Renal cortex interstitium (tissue), 11 donors: ENCODE results near the gene OTOG. TPM values are rescaled to one million over a fixed set of nuclear protein-coding genes. Genes with fewer than 3 reads are reported as not detected.

Experiments
- DNase-seq, 11 donors: peaks; one replicate each; pipeline ENCODE4 v3.0.0-alpha.2; 2013; ENCODE audit warnings: low read depth in 9 of 11, low spot score in 4 of 11; ENCODE audit errors: extremely low read depth in 1 of 11
- polyA plus RNA-seq, 3 donors: library from polyadenylated mRNA; unstranded; fragments of 120-200 nt; gene quantifications; one replicate each; pipeline ENCODE4 v1.2.1, GENCODE V29; 2013; ENCODE audit not compliant: insufficient read length in 3 of 3

The OTOG gene
- polyA plus RNA-seq, 3 donors = 0.27 to 0.42 (median 0.36) TPM

GRCh38 chr11:17695454-17696441 lies 148.7 kb downstream of the OTOG start:
- DNase-seq = no peak

GRCh38 chr11:17696741-17697140 lies 149.7 kb downstream of the OTOG start:
- DNase-seq = no peak

Other genes with a start within 250 kb of the OTOG start
- 1 to 10 TPM; 1.4 to 2.0 (median 1.9) TPM for gene NCR3LG1, start 195.5 kb upstream of the OTOG start, polyA plus RNA-seq
- 1 to 10 TPM; 2.1 to 3.3 (median 3.1) TPM for gene KCNJ11, start 158.6 kb upstream of the OTOG start, polyA plus RNA-seq
- gene ABCC8, start 70.4 kb upstream of the OTOG start, polyA plus RNA-seq = 1 to 10 TPM; 1.8 to 2.8 (median 2.7) TPM
- 10 to 100 TPM; 63.8 to 89.3 (median 78.9) TPM for gene USH1C, start 2.8 kb upstream of the OTOG start, polyA plus RNA-seq
- not detected for gene MYOD1, start 172.3 kb downstream of the OTOG start, polyA plus RNA-seq
- gene KCNC1, start 187.5 kb downstream of the OTOG start, polyA plus RNA-seq = 1 to 10 TPM; 1.0 to 1.4 (median 1.1) TPM